ENCODE measurements around the gene KCNN3. TPM values are rescaled to one million over a fixed set of nuclear protein-coding genes. Genes with fewer than 3 reads are reported as not detected.

KCNN3 gene
- total and polyA plus RNA-seq, 2 of the 13 experiments (the other 11 are each of a cell fraction or from before 2014, with no cell fraction given) = not detected

DNA sequence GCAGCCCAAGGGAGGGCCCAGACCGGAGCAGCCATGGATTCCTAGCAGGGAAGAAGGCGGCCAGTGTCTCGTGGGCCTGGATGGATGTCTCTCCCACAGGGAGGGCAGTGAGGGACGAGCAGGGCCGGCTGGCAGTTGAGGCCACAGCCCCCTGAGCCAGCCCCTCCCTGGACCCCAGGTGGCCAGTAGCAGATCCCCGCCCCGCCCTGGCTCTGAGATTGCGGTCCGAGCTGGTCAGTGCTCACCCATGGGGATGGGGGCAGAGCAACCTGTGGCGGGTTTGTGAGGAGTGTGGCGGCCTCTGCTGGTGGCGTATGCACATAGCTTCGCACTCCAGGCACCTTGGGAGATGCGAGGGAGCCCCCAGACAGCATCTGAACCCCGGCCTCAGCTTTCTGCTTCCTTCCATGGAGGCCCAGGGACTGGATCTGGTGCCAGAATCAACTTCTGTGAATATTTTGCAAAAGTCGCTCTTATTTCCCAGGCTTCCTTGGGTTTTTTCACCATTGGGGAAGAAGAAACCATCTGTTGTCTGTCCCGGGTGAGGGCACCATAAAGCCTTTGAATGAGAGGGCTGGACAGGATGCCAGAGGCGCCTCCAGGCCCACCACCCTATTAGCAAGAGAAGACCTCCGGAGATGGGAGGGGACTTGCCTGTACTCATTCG is 8.4 kb upstream of the KCNN3 start (continued):
- TF ChIP-seq PAXIP1 (CRISPR knock-in tag; conservative IDR thresholded peaks at IDR 0.05) (no peak), ZBTB34 (CRISPR knock-in tag; IDR thresholded peaks at IDR 0.05) (no peak), RFXANK (CRISPR knock-in tag; IDR thresholded peaks at IDR 0.05) (no peak), SP140L (CRISPR knock-in tag; IDR thresholded peaks at IDR 0.05; ENCODE audit: borderline replicate concordance) (no peak), XRCC5 (optimal IDR thresholded peaks at IDR 0.05; ENCODE audit: low read length) (peak; percentile 54), ZNF709 (CRISPR knock-in tag; IDR thresholded peaks at IDR 0.05) (no peak), NAIF1 (CRISPR knock-in tag; IDR thresholded peaks at IDR 0.05; ENCODE audit: borderline replicate concordance) (no peak), KLF6 (CRISPR knock-in tag; IDR thresholded peaks at IDR 0.05) (no peak), CEBPG (CRISPR knock-in tag; IDR thresholded peaks at IDR 0.05) (no peak), ZNF260 (CRISPR knock-in tag; IDR thresholded peaks at IDR 0.05; ENCODE audit: borderline replicate concordance, low read depth) (no peak), ZBTB39 (CRISPR knock-in tag; IDR thresholded peaks at IDR 0.05) (0 out of 2 replicates have a peak, but pooled peaks have one; percentile 28), SNAPC4 (CRISPR knock-in tag; IDR thresholded peaks at IDR 0.05) (no peak), BRCA1 (CRISPR knock-in tag; IDR thresholded peaks at IDR 0.05) (no peak)
- TF ChIP-seq, protein P1, sequence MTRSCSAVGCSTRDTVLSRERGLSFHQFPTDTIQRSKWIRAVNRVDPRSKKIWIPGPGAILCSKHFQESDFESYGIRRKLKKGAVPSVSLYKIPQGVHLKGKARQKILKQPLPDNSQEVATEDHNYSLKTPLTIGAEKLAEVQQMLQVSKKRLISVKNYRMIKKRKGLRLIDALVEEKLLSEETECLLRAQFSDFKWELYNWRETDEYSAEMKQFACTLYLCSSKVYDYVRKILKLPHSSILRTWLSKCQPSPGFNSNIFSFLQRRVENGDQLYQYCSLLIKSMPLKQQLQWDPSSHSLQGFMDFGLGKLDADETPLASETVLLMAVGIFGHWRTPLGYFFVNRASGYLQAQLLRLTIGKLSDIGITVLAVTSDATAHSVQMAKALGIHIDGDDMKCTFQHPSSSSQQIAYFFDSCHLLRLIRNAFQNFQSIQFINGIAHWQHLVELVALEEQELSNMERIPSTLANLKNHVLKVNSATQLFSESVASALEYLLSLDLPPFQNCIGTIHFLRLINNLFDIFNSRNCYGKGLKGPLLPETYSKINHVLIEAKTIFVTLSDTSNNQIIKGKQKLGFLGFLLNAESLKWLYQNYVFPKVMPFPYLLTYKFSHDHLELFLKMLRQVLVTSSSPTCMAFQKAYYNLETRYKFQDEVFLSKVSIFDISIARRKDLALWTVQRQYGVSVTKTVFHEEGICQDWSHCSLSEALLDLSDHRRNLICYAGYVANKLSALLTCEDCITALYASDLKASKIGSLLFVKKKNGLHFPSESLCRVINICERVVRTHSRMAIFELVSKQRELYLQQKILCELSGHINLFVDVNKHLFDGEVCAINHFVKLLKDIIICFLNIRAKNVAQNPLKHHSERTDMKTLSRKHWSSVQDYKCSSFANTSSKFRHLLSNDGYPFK (CRISPR knock-in tag; IDR thresholded peaks at IDR 0.05; ENCODE audit: borderline replicate concordance) = peak; percentile 11; the same call in 1 of the 2 replicates

Measured in HepG2 (cell line).